HG03045 (cell line): ENCODE data around the gene GNG7.
"Not testable (repeated sequence)": the region's sequence is repeated elsewhere in the genome, so short reads cannot be mapped to it uniquely, and the experiment has no call there.

Experiments used
- ATAC-seq: cut with Tn5 transposase; IDR thresholded peaks from one replicate; pipeline ENCODE4 v1.9.1; 2021; ENCODE audit warnings: mild to moderate bottlenecking, moderate library complexity; ENCODE audit not compliant: unreplicated experiment

GNG7 gene

DNA sequence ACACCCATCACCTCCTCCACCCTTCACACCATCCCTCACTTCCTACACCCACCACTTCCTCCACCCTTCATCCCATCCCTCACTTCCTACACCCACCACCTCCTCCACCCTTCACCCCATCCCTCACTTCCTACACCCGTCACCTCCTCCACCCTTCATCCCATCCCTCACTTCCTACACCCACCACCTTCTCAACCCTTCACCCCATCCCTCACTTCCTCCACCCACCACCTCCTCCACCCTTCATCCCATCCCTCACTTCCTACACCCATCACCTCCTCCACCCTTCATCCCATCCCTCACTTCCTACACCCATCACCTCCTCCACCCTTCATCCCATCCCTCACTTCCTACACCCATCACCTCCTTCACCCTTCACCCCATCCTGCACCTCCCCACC, 11.6 kb upstream of the GNG7 start:
- ATAC-seq, result not testable (repeated sequence)

DNA sequence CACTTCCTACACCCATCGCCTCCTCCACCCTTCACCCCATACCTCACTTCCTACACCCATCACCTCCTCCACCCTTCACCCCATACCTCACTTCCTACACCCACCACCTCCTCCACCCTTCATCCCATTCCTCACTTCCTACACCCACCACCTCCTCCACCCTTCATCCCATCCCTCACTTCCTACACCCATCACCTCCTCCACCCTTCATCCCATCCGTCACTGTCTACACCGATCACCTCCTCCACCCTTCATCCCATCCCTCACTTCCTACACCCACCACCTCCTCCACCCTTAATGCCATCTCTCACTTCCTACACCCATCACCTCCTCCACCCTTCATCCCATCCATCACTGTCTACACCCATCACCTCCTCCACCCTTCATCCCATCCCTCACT, 10.7 kb upstream of the GNG7 start:
- ATAC-seq, result not testable (repeated sequence)

DNA sequence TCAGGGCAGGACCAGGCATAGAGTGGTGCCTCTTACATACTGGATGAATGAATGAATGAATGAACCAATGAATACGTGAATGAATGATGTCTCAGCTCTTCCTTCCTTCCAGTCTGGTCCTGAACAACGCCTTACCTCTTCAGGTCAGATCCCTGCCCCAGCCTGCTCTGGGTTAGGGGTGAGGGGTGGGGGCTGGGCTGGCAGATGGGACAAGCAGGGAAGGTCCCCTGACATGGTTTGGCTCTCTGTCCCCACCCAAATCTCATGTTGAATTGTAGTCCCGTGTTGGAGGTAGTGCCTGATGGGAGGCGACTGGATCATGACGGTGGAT, 9.3 kb upstream of the GNG7 start:
- ATAC-seq, result no peak

DNA sequence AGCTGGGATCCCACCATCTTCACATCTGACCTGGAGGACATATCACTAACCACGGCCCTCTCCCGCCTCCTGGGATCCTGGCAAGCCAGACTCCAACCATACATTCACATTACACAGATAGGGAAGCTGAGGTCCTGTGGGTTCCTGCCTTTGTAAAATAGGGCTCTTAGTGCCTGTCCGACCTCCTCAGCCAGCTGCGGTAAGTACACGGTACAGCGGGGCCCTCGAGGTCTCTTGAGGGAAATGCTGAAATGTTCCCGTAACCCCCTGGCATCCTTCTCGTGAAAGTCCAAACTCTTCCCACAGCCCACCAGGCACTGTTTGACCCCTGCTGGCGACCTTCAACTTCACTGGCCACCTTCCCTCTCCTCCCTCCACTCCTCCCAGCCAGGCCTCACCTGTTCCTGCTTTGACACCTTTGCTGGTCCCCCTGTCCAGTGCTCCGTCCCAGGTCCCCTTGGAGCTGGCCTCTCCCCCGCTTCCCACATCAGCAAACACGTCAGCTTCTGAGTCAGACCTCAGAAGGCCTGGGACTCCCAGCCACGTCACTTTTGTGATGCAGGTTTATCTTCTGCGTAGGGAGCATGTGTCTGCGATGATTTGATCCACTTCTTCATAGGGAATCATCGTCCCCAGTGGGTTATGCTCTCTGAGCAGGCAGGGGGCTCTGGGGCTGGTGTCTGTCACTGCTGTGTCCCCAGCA, 8.8 kb upstream of the GNG7 start:
- ATAC-seq, result no peak

DNA sequence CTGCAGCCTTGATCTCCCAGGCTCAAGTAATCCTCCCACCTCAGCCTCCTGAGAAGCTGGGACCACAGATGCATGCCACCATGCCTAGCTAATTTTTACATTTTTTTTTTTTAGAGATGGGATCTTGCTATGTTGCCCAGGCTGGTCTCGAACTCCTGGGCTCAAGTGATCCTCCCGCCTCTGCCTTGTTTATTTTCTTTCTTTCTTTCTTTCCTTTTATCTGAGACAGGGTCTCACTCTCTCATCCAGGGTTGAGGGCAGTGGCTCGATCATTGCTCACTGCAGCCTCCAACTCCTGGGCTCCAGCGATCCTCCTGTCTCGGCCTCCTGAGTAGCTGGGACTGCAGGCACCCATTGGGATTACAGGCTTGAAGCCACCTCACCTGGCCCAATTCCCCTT, 3.8 kb upstream of the GNG7 start:
- ATAC-seq, result no peak

DNA sequence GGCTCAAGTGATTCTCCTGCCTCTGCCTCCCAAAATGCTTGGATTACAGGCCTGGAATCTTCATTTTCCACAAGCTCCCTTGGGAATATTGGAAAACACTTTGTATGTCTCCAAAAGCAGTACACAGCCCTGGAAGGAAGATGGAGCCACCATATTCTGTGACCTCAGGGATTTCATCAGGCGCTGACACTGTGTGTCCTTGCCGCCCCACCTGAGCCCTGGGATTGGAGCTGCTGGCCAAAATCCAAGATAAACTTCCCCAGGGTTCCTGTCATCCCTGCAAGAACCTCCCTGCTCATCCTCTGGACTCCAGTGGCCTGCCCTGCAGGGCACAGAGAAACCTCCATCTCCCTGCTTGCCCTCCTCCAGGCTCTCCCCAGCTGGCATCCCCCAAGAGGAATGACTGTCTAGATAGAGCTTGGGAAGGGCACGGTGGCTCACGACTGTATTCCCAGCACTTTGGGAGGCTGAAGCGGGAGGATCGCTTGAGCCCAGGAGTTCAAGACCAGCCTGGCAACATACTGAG, 1.3 kb upstream of the GNG7 start:
- no peak for ATAC-seq

DNA sequence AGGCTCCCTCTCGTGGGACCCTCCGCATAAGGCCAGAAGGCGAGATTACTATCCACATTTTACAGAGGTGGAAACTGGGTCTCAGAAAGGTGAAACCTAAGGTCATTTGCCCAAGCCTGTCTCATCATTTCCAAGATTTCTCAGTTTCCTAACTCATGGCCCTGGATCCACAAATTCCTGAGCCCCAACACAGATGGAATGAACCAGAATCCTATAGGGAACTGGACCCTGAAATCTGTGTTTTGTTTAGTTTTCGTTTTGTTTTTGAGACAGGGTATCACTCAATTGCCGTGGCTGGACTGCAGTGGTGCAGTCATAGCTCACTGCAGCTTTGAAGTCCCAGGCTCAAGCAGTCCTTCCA, 563 bp upstream of the GNG7 start:
- ATAC-seq, result no peak

DNA sequence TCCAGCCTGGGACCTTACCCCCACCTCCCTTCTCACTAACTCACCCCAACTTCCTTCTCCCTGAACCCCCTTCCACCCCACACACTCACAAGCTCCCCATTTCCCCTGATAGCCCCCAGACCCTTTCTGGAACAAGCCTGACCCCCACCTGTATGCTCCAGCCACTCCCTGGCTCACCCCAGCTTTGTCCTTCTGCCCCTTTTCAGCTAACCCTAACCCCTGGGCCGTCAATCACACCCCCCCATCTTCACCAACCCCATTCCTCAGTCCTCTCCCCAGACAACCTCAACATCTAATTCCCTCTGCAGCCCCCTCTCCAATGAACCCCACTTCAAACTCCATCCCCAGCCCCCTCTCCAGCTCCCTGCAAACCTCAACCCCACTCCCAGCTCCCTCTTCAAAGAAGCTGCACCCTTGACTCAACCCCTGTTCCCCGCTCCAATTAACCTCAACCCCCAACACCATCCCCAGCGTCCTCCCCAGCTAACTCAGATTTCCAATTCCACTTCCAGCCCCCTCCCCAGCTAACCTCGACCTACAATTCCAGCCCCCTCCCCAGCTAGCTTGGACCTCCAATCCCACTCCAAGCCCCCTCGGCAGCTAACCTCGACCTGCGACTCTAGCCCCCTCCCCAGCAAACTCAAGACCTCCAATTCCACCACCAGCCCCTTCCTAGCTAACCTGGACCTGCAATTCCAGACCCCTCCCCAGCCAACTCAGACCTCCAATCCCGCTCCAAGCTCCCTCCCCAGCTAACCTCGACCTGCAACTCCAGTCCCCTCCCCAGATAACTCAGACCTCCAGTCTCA, 929 bp downstream of the GNG7 start:
- ATAC-seq, result no peak

DNA sequence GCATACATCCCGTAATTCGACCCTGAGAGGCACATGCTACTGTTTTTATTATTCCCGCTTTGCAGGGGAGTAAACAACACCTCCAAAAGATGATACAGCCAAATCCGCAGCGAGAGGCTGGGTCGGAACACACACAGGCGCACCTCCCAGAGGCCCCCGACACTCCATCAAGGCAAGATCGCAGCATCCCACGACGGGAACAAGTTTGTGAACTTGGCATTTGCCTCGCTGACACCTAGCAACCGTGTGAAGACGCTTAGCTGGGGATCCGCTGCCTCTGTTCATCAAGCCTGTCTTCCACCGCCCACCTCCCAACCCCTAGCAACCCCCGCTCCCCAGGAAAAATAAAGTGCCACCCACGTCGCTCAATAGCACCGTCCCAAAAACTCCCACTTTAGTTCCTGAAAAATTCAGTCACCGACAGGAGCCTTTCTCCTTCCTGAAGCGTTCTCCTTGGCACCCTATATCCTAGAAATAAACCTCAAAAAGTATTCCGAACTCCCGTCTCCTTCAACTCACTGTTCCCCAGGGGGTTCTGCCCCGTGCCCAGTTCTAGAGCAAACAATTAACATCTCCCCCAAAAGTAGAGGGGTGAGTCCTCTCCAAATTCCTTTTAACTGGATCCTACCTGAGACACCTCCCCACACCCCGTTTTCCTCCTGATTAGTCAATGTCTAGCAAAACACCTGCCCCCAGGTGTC, 1.7 kb downstream of the GNG7 start:
- no peak for ATAC-seq

DNA sequence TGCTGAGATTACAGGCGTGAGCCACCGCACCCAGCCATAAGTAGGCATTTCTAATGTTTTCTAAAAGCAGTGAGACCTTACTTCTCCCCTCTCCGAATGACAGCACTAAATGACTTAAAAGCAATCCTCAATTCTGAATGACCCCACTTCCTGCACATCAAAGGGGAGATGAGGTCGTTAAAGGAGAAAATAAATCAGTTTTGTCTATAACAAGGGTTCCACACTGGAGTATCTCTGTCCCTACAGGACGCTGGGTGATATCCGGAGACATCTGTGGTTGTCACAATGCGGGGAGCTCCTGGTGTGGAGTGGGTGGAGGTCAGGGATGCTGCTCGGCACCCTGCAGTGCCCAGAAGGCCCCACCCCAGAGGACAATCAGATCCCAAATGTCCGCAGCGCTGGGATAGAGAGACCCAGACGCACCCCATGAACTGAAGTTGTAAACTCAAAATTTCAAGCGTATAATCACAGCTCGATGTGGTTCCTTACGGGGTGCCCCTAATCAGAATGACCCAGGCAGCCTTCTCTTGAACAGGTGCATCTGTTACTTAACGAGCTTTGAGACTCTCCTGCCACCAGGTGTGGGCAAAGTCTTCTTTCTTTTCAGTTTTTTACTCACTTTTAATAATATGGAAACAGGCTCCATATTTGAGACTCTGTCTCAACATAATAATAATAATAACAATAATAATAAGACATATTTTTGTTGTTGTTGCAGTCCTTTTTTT, 2.9 kb downstream of the GNG7 start:
- ATAC-seq, result no peak

DNA sequence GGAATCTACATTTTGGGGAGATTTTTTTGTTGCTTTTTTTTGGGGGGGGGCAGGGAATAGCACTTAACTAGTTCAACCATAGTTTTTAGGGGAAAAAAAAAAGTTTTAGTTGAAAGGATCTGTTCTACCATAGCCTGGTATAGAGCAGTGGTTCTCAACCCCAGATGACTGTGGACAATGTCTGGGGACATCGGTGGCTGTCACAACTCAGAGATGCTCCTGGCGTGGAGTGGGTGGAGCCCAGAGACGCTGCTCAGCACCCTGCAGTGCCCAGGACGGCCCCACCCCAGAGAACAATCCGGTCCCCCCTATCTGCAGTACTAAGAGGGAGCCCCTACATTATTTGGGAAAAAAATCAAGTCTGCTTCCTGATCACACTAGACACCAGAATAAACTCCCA, 8.3 kb downstream of the GNG7 start:
- ATAC-seq, result no peak

DNA sequence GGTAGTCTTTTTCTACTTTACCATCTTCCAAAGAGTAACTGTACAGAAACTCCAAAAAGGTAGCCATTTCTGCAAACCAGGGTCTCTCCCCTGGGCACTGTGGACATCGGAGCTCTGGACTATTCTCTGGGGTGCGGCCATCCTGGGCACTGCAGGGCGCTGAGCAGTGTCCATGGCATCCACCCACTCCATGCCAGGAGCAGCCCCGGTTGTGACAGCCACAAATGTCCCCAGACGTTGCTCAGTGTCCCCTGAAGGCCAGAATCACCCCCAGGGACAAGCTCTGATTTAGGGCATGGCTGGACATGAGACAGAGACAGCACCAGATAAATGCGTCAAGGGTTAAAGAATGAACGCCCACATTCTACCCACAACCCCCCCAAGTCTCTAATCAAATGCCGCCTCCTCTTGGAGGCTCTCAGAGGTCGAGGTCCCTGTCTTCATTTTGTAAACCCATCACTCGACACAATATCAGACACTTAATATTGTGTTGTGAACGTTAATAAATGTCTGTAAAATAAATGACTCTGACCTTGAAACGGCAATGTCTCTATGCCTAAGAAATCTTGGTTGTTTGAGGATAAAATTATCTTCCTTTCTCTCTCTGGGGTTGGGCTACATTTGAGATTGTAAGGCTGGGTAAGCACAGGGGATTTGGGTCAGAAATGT, 8.9 kb downstream of the GNG7 start:
- ATAC-seq, result no peak

DNA sequence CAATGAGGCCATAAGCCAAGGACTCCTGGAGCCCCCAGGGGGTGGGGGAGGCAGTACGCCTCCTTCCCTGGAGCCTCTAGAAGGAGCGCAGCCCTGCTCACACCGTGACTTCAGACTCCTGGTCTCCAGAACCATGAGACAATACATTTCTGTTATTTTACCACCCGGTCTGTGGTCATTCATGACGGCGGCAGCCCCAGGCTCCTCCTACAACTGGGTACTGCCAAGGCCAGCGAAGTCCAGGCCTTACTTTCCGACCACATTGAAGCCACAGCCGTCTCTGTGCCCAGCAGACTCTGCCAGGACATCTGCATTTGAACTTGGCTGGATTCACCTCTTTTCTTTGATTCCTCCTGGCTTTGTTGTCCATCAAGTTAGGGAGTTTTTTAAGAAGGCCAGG, 10.5 kb downstream of the GNG7 start:
- no peak for ATAC-seq

DNA sequence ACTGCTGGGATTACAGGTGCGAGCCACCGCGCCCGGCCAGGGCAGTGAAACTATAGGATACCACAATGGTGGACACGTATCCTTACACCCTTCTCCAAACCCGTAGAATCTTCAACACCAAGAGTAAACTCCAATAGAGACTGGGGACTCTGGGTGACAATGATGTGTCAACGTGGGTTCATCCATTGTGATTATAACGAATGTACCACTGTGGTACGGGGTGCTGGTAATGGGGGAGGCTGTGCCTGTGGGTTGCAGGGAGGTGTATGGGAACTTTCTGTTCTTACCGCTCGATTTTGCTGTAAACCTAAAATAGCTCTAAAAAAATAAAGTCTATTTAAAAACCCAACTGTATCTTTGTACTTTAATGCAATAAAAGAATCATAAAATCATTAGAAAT, 11.6 kb downstream of the GNG7 start:
- ATAC-seq, result no peak

DNA sequence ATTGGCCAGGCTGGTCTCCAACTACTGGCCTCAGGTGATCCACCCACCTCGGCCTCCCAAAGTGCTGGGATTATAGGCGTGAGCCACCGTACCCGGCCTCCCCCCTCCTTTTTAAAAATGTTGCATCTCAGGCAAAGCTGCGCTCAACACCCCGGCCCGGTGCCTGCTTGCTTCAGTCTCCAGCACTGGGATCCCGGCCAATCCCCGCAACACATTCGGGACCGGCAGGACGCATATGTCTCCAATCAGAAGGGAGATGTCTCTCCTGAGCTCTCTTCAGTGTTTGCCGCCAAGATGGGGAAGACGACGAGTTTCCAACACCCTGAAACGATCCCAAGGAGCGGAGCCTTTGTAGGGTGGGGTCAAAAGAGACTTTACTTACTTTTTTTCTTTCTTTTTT, 16.1 kb downstream of the GNG7 start:
- ATAC-seq, result no peak

DNA sequence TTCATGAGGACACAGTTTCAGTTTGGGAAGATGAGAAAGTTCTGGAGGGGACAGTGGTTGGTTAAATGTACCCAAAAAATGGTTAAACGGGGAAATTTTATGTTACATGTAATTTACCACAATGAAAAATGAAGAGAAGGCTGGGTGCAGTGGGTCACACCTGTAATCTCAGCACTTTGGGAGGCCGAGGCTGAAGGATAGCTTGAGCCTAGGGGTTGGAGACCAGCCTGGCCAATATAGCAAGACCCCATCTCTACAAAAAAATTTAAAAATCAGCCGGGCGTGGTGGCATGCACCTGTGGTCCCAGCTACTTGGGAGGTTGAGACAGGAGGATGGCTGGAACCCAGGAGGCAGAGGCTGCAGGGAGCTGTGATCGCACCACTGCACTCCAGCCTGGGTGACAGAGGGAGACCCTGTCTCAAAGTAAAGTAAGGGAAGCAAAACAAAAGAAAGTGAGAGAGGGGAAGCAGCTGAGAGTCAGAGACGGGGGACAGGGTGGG, 17.2 kb downstream of the GNG7 start:
- ATAC-seq, result no peak

DNA sequence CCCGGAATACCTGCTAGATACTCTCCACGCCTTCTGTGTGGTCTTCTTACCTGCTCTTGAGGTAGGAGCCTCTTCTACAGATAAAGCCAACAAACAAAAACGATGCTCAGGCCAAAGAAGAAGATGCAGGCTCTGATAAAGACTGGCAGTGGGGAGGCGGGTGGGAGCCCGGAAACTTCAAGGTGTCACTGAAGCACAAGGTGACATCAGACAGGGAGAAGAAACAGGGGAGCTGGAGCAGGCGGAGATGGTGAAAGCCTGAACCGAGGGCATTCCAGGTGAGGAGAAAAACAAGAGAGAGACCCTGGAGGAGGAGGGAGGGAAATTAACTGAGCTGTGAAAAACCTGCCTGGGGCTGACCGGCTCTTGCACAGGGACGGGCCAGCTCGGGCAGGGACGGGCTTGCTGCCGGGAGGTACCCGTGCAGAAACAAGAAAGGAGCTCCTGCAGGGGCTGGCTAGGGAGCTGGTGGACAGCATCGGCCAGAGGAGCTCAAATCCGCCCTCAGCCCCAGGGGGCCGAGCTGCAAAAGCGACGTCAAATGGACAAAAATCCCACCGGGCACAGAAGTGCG, 19.0 kb downstream of the GNG7 start:
- ATAC-seq, result no peak

DNA sequence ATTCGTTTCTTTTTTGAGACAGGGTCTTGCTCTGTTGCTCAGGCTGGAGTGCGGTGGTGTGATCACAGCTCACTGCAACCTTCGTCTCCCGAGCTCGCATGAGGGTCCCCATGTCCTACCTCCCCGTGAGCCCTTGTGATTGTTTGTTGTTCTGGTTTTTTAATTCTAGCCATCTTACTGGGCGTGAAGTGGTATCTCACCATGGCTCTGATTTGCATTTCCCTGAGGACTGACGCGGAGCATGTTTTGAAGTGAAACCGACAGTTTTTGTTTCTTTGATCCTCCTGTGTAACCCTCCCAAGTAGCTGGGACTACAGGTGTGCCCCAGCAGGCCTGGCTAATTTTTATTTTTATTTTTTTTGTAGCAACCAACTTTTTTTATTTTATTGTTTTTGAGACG, 21.7 kb downstream of the GNG7 start:
- no peak for ATAC-seq

DNA sequence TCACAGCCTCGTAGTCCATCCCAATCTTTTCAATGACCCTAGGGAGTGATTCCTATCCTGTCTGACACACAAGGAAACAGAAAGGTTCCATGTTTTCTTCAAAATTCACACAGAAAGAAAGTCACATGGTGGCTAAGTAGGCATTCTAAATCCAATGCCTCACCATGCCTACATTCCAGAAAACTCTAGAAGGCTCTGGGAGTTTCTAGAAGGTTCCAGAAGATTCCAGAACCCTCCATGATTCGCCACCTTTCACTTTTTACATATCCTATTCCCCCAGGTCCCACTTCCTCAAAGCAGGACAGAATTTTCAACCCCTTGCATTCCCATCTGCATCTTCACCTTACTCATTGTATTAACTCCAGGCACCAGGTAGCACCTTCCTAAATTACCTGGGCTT, 23.1 kb downstream of the GNG7 start:
- no peak for ATAC-seq

DNA sequence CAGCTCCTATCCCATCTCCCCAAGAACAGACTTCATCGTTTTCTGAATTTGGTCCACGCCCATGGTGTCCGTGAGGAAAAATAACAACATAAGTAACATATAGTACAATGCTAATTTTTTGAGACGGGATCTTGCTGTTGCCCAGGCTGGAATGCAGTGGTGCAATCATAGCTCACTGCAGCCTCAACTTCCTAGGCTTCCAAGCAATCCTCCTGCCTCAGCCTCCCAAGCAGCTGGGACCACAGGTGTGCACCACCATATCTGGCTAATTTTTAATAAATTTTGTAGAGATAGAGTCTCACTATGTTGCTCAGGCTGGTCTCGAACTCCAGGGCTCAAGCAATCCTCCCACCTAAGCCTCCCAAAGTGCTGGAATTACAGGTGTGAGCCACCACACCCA, 23.5 kb downstream of the GNG7 start:
- ATAC-seq, result not testable (repeated sequence)
